Activated CD8-positive, alpha-beta memory T cell treated with anti-CD3 and anti-CD28 coated beads, Interleukin-2, amount 50 U/mL, for 4 hours (primary cell): ENCODE measurements around the gene TRMT1.
"Not testable (repeated sequence)": the region's sequence is repeated elsewhere in the genome, so short reads cannot be mapped to it uniquely, and the experiment has no call there.

Source experiments
- DNase-seq: peaks from one replicate; pipeline ENCODE4 v3.0.0-alpha.2; 2020

The TRMT1 gene

DNA sequence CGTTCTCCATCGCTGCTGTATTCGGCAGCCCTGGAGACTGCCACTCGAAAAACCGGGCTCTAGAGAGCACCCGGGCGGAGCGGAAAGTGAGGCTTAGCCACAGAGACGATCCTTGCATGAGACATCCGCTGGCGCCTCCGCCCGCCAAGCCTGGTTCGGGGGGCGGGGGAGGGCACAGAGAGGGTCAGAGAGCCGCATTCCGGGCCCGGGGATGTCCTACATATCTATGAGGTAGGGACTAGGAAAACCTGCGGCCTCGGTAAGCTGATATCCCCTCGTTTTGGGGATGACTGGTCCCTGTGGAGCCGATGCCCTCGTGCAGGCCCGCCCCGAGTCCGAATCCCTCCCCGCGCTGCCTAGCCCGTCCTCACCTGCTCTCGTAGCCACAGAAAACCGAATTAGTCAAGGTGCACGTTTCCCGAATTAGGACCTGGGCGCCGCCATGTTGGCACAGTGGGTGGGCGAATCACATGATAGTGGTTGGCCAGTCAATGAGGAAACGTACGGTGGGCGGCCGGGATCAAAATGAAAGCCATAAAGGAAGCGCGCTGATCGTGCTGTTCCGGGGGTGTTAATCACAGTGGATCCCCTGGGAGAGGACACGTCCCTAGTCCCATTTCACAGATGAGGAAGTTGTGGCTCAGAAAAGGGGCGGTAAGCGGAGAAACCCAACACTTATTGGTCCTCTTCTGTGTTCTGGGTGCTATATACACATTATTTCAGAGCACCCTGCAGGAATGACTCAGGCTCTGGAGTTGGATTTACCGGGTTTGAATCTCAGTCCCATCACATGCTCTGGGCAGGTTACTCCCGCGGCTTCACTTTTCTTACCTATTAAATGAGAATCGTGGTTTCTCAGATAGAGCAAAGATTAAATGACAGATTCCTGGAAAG, at the start of gene TRMT1:
Gene TRMT1 (minus strand): TSS at position 459 of the 894 bp plus-strand sequence. CDS start 341 bp downstream, at position 118.
- DNase-seq, result peak; percentile 89

DNA sequence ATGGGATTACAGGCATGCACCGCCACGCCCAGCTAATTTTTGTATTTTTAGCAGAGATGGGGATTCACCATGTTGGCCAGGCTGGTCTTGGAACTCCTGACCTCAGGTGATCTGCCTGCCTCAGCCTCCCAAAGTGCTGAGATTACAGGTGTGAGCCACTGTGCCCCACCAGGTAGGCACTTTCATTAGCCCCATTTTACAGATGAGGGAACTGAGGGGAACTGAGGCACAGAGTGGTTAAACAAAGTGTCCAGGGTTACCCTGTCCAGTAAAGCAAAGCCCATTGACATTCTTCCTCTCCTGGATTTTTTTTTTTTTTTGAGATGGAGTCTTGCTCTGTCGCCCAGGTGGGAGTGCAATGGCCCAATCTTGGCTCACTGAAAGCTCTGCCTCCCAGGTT, 49.6 kb upstream of the TRMT1 start:
- DNase-seq, result not testable (repeated sequence)

DNA sequence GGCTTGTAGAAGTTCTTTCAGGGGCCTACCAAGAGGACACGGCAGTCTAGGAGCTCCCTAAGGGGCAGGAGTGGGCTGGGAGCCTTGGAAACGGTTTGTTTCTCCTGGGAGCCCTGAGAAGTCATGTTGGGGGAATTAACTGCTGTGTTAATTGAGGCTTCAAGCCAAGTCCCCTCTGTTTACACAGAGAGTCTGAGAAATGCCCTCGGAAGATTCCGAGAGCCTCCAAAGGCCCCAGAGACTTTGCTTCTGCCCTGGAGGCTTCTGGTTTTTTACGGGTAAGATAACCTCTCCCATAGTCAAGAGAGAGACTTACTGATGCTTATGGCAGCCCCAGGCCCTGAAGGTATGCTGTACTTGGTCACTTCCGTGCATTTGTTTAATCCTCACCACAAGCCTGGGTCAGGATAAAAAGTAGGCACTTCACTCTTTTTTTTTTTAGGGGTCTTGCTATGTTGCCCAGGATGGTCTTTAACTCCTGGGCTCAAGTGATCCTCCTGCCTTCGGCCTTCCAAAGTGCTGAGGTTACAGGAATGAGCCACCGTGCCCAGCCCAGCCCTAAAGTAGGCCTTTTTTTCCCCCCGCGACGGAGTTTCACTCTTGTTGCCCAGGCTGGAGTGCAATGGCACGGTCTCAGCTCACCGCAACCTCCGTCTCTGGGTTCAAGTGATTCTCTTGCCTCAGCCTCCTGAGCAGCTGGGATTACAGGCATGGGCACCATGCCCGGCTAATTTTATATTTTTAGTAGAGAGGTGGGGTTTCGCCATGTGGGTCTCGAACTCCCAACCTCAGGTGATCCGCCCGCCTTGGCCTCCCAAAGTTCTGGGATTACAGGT, 48.8 kb upstream of the TRMT1 start:
- no peak for DNase-seq

DNA sequence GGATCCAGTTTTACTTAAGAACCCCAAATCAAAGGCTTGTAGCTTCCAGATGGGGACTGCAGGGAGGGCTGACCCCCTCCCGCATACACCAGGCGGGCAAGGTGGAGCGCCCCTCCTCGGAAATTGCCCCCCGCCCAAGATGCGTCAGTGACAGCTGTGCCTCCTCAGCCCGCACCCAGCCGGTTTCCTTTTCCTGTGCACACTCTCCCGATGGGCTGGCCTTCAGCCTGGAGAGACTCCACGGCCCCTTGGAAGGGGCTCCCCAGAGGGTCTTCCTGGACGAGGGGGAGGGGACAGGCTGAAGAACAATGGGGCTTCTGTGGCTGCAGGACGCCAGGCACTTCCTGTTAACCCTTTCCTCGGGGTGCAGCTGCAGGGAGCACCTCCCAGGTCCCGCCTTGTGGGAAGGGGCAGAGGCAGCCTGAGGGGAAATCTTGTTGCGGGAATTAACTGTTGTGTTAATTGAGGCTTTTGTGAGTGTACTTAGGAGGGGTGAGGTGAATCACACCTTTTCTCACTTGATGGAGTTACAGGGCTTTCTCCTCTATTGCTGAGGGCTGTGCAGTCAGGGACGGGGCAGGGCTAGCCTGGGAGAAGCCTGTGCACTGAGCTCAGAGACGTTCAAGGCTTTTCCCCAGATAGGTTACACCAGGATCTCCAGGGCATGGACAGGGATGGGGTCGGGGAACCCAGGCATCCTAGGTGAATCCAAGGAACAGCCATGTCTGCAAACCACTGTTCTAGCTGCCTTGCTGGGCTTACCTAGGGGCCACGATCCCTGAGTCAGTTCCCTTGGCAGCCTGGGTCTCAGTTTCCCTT, 48.0 kb upstream of the TRMT1 start:
- DNase-seq, result no peak

DNA sequence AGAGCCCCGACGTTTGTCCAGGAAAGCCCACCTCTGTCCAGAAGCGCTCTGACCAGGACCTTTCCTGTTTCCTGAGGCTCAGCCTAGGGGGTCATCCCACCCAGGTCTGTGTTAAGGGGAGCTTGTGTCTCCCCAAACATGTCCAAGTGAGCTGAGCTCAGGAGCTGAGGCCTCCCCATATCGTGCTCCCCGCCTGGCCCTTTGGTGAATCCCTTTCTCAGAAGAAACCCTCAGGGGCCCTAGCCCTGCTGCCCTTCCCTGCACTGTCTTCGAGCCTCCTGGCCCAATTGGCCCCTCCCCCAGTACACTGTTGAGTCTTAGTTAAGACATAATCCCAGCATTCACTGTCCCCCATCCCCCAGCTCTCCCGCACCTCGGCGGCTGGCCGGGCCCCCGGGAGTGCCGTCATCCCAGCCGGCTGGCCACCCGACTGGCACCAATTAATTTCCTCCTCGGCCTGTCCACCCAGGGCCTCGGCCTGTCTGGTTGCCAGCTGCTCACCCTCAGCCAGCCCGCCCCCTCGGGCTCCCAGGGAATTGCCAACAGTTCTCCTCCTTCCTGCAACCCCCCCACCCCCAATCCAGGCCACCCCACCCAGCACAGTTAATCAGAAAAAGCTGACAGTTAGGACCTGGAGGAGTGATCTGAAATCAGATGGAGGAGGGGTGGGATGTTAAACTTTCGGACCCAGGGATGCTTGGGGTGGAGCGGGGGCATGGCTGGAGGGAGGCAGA, 47.2 kb upstream of the TRMT1 start:
- peak; percentile 36 for DNase-seq

DNA sequence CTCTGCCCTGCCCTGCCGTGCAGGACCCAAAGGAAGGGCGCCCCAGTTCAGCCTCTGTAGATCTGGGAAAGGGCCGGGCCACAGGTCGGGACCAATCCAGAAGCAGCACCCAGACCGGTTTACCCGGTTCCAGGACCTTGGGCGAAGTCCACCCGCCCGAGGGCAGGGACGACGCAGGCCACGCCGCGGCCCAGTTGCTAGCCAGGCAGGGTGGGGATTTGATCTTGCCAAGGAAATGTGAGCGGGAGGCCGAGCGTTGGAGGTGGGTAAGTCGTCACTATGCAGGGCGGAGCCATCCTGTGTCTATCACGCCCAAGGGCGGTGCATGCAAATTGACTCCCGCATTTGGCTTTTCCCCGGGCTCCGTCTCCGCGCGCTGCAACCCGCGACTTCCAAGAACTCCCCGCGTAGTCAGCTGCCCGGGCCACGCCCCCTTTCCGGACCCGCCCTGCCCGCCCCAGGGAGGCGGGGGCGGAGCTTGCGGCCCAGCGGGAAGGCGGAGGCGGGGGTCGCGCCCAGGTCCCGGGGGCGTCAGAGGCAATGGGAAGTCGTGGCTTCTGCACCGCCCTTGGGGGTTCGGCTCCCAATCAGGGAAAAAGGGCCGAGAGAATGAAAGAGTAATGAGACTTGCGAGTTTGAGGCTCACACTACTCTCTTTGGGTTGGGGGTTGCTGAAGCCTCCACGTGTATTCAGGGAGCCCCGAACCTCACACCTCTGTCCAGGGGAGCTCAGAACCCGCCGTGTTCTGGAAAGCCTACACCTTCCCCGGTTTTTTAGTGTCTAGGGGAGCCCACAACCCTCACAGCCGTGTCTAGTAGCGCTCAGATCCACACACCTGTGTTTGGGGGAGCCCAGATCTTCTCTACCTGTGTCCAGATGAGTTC, 46.4 kb upstream of the TRMT1 start:
- DNase-seq, result peak; percentile 83

DNA sequence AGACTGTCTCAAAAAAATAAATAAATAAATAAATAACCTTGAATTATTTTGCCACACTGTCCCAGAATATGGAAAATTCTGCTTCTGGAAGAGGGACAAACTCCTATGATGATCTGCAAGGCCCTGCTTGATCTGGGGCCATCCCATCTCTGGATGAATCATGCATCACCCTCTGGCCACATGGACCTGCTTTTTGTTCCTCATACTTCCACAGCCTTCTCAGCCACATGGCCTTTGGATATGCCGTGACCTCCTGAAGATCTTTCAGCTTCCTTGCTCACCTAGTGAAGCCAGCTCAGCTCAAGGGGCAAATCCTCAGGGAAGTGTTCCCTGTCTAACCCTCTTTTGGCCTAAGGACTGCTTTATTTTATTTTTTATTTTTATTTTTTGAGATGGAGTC, 44.0 kb upstream of the TRMT1 start:
- no peak for DNase-seq

DNA sequence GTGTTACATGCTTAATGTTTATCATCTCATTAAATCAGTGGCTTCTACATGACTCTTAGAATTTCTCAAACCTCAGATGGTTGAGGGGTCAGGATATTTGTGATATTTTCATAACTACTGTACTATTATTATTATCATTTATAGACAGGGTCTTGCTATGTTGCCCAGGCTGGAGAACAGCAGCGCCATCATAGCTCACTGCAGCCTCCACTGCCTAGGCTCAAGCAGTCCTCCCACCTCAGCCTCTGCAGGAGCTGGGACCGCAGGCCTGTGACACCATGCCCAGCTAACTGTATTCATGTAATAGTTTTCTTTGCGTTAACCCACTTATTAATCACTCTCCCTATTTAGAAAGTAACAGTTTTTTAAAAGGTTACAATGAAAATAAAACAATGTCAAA, 43.2 kb upstream of the TRMT1 start:
- no peak for DNase-seq

DNA sequence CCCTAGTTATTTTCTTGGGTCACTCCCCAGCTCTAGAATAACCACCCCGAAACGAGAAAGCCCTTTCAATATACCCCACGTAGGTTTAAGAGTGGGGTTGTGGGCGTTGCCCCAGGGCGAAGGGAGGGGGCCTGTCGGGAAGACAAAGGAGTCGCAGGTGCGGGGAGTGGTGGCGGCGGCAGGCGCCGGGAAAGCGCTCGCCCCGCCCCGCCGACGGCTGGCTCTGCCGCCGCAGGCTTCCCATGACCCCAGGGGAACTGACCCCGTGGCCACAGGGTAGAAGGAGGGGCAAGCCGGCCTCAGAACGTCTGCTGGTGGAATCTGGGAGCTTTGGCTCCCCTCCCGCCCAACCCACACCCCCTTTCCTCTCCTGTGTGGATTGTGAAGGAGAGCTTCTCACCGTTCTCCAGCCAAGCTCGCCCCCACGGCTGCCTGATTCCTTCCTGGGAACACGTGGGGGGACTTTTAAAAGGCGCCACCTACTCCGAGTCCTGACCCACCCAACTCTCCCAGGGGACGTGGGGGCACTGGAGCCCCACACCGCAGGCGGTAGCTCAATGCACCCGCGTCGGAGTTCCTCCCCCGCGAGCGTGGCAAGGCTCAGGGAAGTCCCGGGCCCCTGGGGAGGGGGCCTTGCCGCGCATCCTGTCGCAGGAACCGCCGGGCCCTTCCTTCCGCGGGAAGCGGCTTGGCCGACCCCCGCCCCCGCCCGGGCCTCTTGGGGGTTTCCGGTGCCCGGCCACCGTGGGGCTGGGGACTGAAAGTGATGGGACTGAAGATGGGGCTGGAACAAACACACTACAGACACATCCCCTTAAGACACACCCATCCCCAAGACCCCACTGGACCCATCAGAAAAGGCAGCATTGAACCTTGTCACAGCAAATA, 39.2 kb upstream of the TRMT1 start:
- peak; percentile 67 for DNase-seq

DNA sequence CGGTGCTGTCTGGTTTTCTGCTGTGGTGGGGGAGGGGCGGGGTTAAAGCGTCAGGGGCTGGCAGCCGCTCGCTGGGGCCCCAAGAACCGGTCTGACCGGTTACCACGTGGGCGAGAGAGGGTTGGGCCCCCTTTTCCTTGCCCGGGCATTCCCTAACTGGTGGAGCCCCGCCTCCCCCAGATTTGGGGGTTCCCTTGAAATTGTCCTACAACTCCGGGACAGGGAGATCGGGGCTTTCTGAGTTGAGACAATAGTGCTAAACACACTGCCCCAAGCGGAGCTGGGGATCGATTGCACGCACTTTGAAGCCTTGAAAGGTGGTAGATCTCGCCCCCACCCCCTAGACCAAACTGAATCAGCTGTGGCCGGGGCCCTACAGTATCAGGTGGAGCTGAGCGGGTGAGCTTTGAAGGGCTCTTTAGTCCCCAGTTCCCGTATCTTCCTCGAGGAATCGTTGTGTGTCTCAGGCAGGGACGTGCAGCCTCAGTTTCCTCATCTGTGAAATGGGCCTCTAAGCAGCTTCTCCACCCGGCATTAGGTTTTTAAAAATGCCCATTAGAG, 38.5 kb upstream of the TRMT1 start:
- DNase-seq, result peak; percentile 78

DNA sequence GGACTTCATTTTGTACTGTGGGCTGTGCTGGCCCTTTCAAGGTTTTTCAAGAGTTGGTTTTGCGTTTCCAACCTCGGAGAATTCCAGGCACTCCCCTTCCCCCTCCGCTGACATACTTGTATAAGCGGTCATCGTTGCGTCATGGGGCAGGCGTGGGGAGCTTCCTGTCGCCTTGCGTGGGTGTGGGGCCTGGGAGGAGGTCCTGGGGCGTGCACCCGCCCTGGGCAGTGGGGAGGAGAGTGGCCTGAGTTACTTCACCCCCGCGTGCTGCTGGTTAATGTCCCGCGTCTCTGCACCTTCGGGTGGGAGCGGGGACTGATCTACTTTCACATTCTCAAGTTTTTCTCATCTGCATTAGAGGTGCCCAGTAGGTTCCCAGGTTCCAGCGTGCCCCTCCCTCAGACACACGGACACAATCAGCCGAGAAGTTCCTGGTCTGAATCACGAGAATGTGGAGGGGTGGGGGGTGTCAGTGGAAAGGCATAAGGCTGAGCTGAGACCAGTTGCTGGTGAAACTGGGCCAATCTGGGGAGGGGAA, 37.8 kb upstream of the TRMT1 start:
- DNase-seq, result peak; percentile 61

DNA sequence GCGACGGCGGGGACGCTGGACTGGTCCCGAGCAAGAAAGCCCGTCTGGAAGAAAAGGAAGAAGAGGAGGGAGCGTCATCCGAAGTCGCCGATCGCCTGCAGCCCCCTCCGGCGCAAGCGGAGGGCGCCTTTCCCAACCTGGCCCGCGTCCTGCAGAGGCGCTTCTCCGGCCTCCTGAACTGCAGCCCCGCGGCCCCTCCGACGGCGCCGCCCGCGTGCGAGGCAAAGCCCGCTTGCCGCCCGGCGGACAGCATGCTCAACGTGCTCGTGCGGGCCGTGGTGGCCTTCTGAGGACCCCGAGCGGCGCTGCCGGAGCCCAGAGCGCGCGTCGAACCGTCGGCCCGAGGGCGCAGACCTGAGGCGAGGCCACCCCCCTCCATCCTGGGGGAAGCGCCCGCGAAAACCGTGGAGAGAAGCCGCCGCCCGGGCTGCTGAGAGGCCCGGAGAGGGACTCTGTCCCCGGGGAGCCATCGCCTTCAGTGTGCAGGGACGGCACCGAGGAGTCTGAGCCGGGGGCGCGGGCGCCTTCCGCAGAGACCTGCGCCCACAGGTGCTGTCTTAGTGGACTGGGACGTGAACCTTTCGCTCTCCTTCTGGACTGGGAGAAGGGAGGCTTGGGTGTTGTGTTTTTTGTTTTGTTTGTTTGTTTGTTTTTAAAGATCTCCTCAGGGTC, 37.2 kb upstream of the TRMT1 start:
- DNase-seq, result peak; percentile 39

DNA sequence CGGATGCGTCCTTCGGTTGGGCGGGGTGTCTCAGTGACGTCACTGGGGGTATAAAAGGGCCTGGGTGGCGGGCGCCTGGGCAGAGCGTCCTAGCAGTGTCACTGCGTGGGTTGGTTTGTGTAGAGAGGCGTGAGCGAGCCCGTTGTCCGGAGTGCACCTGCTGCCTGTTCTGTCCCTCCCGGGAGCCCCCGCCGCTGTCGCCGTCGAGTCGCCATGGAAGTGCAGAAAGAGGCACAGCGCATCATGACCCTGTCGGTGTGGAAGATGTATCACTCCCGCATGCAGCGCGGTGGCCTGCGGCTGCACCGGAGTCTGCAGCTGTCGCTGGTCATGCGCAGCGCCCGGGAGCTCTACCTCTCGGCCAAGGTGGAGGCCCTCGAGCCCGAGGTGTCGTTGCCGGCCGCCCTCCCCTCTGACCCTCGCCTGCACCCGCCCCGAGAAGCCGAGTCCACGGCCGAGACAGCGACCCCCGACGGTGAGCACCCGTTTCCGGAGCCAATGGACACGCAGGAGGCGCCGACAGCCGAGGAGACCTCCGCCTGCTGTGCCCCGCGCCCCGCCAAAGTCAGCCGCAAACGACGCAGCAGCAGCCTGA, 36.5 kb upstream of the TRMT1 start:
- DNase-seq, result peak; percentile 97

DNA sequence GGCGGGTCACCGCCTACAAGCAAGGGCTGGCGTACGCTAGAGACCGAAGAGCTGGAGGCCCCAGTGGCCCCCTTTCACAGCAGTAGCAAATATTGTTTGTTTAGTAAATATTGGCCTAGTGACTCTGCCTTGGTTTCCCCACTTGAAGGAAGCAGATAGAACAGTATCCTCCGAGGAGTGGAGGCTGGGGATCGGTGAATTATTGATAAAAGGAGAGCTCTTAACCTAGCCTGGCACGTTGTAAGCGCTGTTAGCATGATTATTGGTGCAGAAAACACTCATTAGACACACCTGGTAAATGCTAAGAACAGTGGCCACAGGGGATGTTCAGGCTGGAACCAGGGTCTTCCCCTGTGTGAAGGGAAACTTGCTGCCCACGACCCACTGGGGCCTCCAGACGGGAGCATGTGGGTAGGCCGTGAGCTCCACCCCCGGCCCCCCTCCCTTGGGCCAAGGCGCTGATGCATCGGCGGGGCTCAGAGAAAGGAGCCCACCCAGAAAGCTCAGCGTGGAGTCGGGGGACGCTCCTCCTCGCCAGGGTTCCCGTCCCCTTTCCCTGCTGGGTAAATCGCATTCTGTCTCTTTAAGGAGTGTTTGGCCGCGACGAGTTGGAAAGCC, 35.9 kb upstream of the TRMT1 start:
- no peak for DNase-seq

DNA sequence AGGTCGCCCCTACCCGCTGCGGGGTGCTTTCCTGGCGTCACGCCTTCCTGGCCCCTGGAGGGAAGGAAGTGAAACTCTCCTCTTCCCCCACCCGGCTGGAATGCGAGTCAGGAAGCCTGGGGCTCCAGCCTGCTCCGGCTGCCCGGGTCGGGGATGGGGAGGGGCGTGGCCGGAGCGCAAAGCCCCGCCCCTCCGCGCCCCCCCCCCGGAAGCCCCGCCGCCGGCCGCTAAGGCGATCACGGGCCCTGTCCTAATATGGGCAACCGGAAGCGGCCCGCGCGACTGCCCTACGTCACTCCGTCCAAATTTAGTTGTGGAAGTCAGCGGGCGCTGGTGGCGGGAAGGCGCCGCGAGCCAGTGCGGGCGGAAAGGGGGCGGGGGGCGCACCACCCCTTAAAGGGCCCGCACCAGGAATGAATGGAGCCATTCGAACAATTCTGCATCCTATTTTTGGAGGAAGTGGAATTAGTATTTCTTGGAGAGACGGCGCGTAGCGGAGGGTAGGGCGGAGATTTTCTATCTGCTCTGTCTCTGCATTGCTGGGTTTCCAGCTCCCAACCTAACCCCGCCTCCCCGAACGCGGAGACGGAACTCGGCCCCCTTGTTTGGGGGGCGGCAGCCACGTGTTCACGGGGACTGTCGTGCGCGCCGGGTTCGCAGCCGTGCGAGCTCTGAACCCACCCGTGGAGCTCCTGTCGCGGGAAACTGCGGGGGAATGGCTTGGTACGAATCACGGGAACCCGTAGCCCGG, 35.2 kb upstream of the TRMT1 start:
- DNase-seq, result peak; percentile 96

DNA sequence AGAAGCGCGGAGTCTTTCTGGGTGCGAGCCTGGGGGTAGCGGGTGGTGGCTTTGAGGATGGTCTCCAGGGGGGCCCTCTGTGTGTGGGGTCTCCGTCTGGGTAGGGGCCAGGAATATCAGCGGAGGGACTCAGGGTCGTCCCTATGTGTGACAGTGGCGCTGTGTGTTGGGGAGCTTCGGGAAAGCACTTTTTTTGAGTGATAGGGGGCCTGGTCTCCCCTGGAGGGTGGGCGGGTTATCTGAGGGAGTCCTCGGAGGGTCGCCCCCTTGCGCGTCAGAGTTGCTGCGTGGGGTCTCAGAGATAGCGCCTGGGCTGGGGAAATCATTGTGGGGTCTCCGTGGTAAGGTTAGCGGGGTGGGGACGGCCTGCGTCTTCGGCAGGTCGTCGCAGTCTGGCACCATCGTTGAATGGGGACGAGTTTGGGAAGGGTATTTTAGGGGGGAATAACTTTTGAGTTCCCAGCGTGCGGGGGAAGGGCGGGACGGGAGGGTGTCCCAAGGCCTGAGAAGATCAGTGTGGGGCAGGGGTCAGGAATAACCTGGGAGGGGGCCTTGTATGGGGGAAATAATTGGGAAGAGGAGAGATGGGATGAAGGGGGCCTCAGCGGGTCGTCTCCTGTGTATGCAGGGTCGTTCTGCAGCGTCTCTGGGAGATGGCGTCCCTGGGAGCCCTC, 34.5 kb upstream of the TRMT1 start:
- DNase-seq, result peak; percentile 47
